VCaP (cell line): ENCODE measurements around the gene PAPPA2.
"Not testable (repeated sequence)": the region's sequence is repeated elsewhere in the genome, so short reads cannot be mapped to it uniquely, and the experiment has no call there.

Experiments
- H3K27ac ChIP-seq: fragments of 450-650 bp; 2 replicates; pipeline ENCODE4 v1.5.1; 2017
- CTCF ChIP-seq: fragments of 450-650 bp; conservative IDR thresholded peaks from 2 replicates; pipeline ENCODE4 v1.5.1; 2017; ENCODE audit warnings: mild to moderate bottlenecking, moderate library complexity

Gene PAPPA2

GRCh38 chr1:176609556-176610408 lies 146.8 kb downstream of the PAPPA2 start:
- TF ChIP-seq CTCF, result no peak
- no peak overlapping the region for H3K27ac ChIP-seq

DNA sequence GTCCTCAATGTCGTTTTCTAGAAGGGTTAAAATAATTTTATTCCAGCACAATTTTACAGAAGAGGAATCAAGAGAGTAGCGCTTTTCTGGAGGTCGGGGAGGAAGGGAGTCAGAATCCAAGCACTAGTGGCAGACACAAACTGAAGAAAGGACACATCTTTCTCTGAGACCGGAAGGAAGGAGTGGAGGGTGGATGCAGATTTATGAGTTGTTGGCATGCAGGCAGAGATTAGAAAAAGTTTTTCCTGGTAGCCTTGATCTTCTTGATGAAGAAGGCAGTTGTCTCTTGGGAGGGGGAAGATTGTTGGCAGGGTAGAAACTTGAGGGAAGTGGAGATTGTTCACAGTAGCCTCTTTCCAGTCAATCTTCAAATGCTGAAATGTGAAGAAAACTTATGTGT lies 149.8 kb downstream of the PAPPA2 start:
- TF ChIP-seq CTCF, result no peak

DNA sequence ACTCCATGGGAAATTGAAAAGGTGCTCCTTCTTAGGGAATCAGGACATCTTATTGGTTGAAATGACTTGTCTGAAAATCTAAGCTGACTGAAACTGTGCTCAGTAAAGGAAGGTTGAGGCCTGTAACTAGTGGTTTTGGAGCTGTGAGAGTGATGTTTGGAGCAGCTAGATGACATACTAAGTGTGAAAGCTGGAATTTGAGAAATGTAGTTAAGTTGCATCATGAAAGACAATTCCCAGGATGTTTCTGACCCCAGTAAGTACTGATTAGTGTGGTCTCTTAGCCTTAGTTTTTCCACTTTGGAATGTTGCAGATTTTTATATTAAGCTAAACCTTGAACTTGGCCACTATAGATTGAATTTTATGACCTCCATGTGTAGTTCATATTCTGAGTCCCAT lies 154.9 kb downstream of the PAPPA2 start:
- TF ChIP-seq CTCF, result no peak
- no peak overlapping the region for H3K27ac ChIP-seq

More for the DNA sequence above, 149.8 kb downstream of the PAPPA2 start:
- H3K27ac ChIP-seq, result no peak overlapping the region

GRCh38 chr1:176619261-176619660 lies 156.3 kb downstream of the PAPPA2 start:
- H3K27ac ChIP-seq, result no peak overlapping the region
- no peak for TF ChIP-seq CTCF

GRCh38 chr1:176625365-176625764 lies 162.4 kb downstream of the PAPPA2 start:
- no peak overlapping the region for H3K27ac ChIP-seq

DNA sequence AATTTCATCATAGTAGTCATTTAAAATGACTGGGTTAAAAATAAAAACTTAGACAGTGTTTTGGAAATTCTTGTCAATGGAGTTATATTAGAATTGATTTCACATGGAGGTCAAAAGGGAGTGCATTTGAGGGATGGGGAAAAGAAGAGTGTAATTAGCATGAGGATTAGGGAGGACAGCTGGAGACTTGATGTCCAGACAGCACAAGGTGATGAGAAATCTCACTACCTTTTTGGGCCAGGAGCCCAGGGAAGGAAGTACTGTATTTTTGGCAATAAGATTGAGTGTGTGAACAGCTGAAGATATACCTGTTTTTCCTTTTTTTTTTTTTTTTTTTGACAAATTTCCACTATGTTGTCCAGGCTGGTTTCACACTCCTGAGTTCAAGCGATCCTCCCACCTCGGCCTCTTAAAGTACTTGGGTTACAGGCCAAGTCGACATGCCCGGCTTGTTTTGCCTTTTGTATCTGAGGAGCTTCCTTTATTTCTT lies 163.6 kb downstream of the PAPPA2 start:
- TF ChIP-seq CTCF, result no peak
- H3K27ac ChIP-seq, result no peak overlapping the region

More at GRCh38 chr1:176625365-176625764, 162.4 kb downstream of the PAPPA2 start:
- no peak for TF ChIP-seq CTCF

DNA sequence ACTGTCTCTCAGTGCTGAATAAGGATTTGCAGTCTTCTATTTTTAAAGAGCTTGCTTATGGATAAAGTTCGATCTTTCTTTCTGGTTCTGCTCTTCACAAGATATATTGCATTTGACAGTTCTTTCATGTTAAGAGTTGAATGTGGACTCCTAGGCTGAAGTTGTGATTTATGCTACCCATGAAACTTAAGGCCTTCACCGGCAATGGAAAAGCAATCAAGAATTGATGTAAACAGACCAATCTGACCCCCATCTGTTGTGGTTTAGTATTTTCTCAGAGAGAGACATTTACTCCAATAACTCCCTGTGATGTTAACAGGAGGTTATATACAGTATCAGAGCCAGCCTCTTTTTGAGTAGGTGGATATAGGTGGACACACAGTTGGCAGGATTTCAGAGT lies 165.8 kb downstream of the PAPPA2 start:
- TF ChIP-seq CTCF, result no peak
- no peak overlapping the region for H3K27ac ChIP-seq

DNA sequence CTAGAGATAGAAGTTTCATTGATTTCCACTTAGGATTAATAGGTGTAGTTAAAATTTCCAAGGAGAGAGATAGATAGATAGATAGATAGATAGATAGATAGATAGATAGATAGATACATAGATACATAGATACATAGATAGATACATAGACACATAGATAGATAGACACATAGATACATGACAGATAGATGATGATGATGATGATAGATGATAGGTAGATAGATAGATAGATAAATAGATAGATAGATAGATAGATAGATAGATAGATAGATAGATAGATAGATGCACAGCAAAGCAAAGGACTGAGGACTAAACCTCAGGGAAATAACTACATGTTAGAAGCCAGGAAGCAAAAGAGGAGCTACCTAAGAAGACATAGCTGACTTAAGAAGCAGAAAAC lies 171.8 kb downstream of the PAPPA2 start:
- not testable (repeated sequence) for H3K27ac ChIP-seq
